Measurements from ENCODE around the gene STX8.

The STX8 gene

GRCh38 chr17:9432134-9432885, 143.3 kb downstream of the STX8 start:
- no peak overlapping the region for H3K4me2 ChIP-seq (ENCODE audit: insufficient read depth, low read length)
- H3K27ac ChIP-seq (ENCODE audit: low read length) = no peak overlapping the region

GRCh38 chr17:9431620-9432019, 144.0 kb downstream of the STX8 start:
- Histone ChIP-seq H4K20me1 (ENCODE audit: insufficient read depth, low read length) (no peaks in the 10 kb centered on the region), H3K27ac (ENCODE audit: low read length) (no peak overlapping the region), H3K9me3 (ENCODE audit: insufficient read depth, low read length, severe bottlenecking) (no peaks in the 10 kb centered on the region), H3K36me3 (ENCODE audit: insufficient read depth, low read length) (no peaks in the 10 kb centered on the region), H2AFZ (ENCODE audit: low read depth, low read length) (no peak overlapping the region), H3K4me3 (ENCODE audit: low read depth in 1 of 2, low read length in 2 of 2) (no peak overlapping the region), H3K4me1 (ENCODE audit: insufficient read depth, low read length) (no peaks in the 10 kb centered on the region), H3K79me2 (ENCODE audit: insufficient read depth, low read length) (no peaks in the 10 kb centered on the region), H3K4me2 (ENCODE audit: insufficient read depth, low read length) (no peak overlapping the region), H3K27me3 (ENCODE audit: insufficient read depth, low read length, poor library complexity) (no peaks in the 10 kb centered on the region), H3K9ac (ENCODE audit: low read depth, low read length) (no peak overlapping the region)
- DNase-seq (no peak), ATAC-seq (ENCODE audit: insufficient read depth, low read depth) (no peak)
- TF ChIP-seq EZH2 (IDR thresholded peaks at IDR 0.05; ENCODE audit: borderline replicate concordance, low read depth, low read length, severe bottlenecking) (no peak), CTCF (IDR thresholded peaks at IDR 0.05; ENCODE audit: borderline replicate concordance, extremely low read depth, low read length, poor library complexity, severe bottlenecking) (no peak)

More at GRCh38 chr17:9432134-9432885, 143.3 kb downstream of the STX8 start:
- DNase-seq = no peak
- H3K27me3 ChIP-seq (ENCODE audit: insufficient read depth, low read length, poor library complexity) = no peaks in the 10 kb centered on the region
- no peak overlapping the region for H2AFZ ChIP-seq (ENCODE audit: low read depth, low read length)
- TF ChIP-seq CTCF (IDR thresholded peaks at IDR 0.05; ENCODE audit: borderline replicate concordance, extremely low read depth, low read length, poor library complexity, severe bottlenecking) (no peak), EZH2 (IDR thresholded peaks at IDR 0.05; ENCODE audit: borderline replicate concordance, low read depth, low read length, severe bottlenecking) (no peak)
- no peak for ATAC-seq (ENCODE audit: insufficient read depth, low read depth)
- no peak overlapping the region for H3K4me3 ChIP-seq (ENCODE audit: low read depth in 1 of 2, low read length in 2 of 2)
- no peak overlapping the region for H3K9ac ChIP-seq (ENCODE audit: low read depth, low read length)
- H3K79me2 ChIP-seq (ENCODE audit: insufficient read depth, low read length) = no peaks in the 10 kb centered on the region
- no peaks in the 10 kb centered on the region for H3K4me1 ChIP-seq (ENCODE audit: insufficient read depth, low read length)
- no peaks in the 10 kb centered on the region for H3K36me3 ChIP-seq (ENCODE audit: insufficient read depth, low read length)
- H4K20me1 ChIP-seq (ENCODE audit: insufficient read depth, low read length) = no peaks in the 10 kb centered on the region
- H3K9me3 ChIP-seq (ENCODE audit: insufficient read depth, low read length, severe bottlenecking) = no peaks in the 10 kb centered on the region

- H2AFZ ChIP-seq (ENCODE audit: low read depth, low read length) = no peak overlapping the region
- H3K27me3 ChIP-seq (ENCODE audit: insufficient read depth, low read length, poor library complexity) = no peaks in the 10 kb centered on the region
- no peak for DNase-seq
- no peak overlapping the region for H3K27ac ChIP-seq (ENCODE audit: low read length)
- no peaks in the 10 kb centered on the region for H3K79me2 ChIP-seq (ENCODE audit: insufficient read depth, low read length)
- no peaks in the 10 kb centered on the region for H4K20me1 ChIP-seq (ENCODE audit: insufficient read depth, low read length)
- no peak overlapping the region for H3K4me2 ChIP-seq (ENCODE audit: insufficient read depth, low read length)
- no peak overlapping the region for H3K9ac ChIP-seq (ENCODE audit: low read depth, low read length)
- no peaks in the 10 kb centered on the region for H3K9me3 ChIP-seq (ENCODE audit: insufficient read depth, low read length, severe bottlenecking)
- H3K36me3 ChIP-seq (ENCODE audit: insufficient read depth, low read length) = no peaks in the 10 kb centered on the region
- no peak for ATAC-seq (ENCODE audit: insufficient read depth, low read depth)
- H3K4me3 ChIP-seq (ENCODE audit: low read depth in 1 of 2, low read length in 2 of 2) = no peak overlapping the region
- TF ChIP-seq EZH2 (IDR thresholded peaks at IDR 0.05; ENCODE audit: borderline replicate concordance, low read depth, low read length, severe bottlenecking) = no peak
- no peak for TF ChIP-seq CTCF (IDR thresholded peaks at IDR 0.05; ENCODE audit: borderline replicate concordance, extremely low read depth, low read length, poor library complexity, severe bottlenecking)
- no peaks in the 10 kb centered on the region for H3K4me1 ChIP-seq (ENCODE audit: insufficient read depth, low read length)
These were observed 147.9 kb downstream of the STX8 start for GRCh38 chr17:9427465-9428315.

Data from DND-41 (cell line).